ENCODE results near the gene HRH1.
A peak's percentile ranks its signal among the peaks of the same experiment; 100 is the strongest.

The HRH1 gene

GRCh38 chr3:11283139-11283475 lies 128.8 kb downstream of the HRH1 start:
- no peak for DNase-seq (ENCODE audit: low spot score)

- no peak for DNase-seq (ENCODE audit: low spot score)
Observed at GRCh38 chr3:11284011-11284410, 129.7 kb downstream of the HRH1 start.

GRCh38 chr3:11285471-11285870 lies 131.2 kb downstream of the HRH1 start:
- DNase-seq (ENCODE audit: low spot score), result no peak

- no peak for DNase-seq (ENCODE audit: low spot score)
Observed at GRCh38 chr3:11287404-11287803, 133.1 kb downstream of the HRH1 start.

- DNase-seq (ENCODE audit: low spot score), result no peak
Observed at GRCh38 chr3:11288021-11288491, 133.8 kb downstream of the HRH1 start.

GRCh38 chr3:11288786-11289637 lies 134.7 kb downstream of the HRH1 start:
- DNase-seq (ENCODE audit: low spot score), result peak; percentile 58

GRCh38 chr3:11289864-11290263 lies 135.6 kb downstream of the HRH1 start:
- DNase-seq (ENCODE audit: low spot score), result no peak

- no peak for DNase-seq (ENCODE audit: low spot score)
Observed at GRCh38 chr3:11290743-11291680, 136.7 kb downstream of the HRH1 start.

GRCh38 chr3:11291808-11292207 lies 137.5 kb downstream of the HRH1 start:
- no peak for DNase-seq (ENCODE audit: low spot score)

- DNase-seq (ENCODE audit: low spot score), result no peak
Observed at GRCh38 chr3:11297126-11297525, 142.8 kb downstream of the HRH1 start.

- DNase-seq (ENCODE audit: low spot score), result no peak
Observed at GRCh38 chr3:11300970-11301369, 146.7 kb downstream of the HRH1 start.

- DNase-seq (ENCODE audit: low spot score), result no peak
Observed at GRCh38 chr3:11302444-11302843, 148.2 kb downstream of the HRH1 start.

GRCh38 chr3:11304175-11304574 lies 149.9 kb downstream of the HRH1 start:
- no peak for DNase-seq (ENCODE audit: low spot score)

- no peak for DNase-seq (ENCODE audit: low spot score)
Observed at GRCh38 chr3:11305509-11305908, 151.2 kb downstream of the HRH1 start.

GRCh38 chr3:11306817-11307589 lies 152.7 kb downstream of the HRH1 start:
- no peak for DNase-seq (ENCODE audit: low spot score)

GRCh38 chr3:11307830-11308432 lies 153.6 kb downstream of the HRH1 start:
- DNase-seq (ENCODE audit: low spot score), result peak; percentile 57

GRCh38 chr3:11310258-11310657 lies 156.0 kb downstream of the HRH1 start:
- DNase-seq (ENCODE audit: low spot score), result no peak

GRCh38 chr3:11312166-11312565 lies 157.9 kb downstream of the HRH1 start:
- DNase-seq (ENCODE audit: low spot score), result no peak
